GM12873 (cell line): ENCODE results near the gene MYO5B.

Experiments
- TF ChIP-seq, protein P1 (sequence below): IDR thresholded peaks from 2 replicates; pipeline ENCODE4 v1.5.1; 2012; ENCODE audit warnings: low read depth, mild to moderate bottlenecking, moderate library complexity, low read length, control low read depth; ENCODE audit not compliant: insufficient read depth; ENCODE audit errors: missing control alignments

The MYO5B gene

DNA sequence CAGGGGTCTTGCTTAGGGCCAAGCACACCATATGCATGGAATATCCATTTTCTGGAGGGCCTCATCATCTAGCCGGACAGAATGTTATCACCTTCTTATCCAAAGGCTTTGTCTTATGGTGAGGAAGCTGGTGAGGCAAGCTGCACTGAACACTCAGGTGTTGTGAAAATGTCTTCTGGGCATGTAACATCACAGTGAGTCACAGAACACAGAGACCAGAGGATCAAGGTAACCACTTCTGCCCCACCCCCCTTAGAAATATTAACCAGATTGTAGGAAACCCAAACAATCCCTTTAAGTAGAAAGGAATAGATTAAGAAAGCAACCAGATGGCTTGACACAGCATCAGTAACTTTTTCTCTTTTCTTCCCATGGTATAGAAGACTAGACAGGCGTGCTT lies 51.1 kb downstream of the MYO5B start:
- TF ChIP-seq, protein P1, sequence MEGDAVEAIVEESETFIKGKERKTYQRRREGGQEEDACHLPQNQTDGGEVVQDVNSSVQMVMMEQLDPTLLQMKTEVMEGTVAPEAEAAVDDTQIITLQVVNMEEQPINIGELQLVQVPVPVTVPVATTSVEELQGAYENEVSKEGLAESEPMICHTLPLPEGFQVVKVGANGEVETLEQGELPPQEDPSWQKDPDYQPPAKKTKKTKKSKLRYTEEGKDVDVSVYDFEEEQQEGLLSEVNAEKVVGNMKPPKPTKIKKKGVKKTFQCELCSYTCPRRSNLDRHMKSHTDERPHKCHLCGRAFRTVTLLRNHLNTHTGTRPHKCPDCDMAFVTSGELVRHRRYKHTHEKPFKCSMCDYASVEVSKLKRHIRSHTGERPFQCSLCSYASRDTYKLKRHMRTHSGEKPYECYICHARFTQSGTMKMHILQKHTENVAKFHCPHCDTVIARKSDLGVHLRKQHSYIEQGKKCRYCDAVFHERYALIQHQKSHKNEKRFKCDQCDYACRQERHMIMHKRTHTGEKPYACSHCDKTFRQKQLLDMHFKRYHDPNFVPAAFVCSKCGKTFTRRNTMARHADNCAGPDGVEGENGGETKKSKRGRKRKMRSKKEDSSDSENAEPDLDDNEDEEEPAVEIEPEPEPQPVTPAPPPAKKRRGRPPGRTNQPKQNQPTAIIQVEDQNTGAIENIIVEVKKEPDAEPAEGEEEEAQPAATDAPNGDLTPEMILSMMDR = no peak

DNA sequence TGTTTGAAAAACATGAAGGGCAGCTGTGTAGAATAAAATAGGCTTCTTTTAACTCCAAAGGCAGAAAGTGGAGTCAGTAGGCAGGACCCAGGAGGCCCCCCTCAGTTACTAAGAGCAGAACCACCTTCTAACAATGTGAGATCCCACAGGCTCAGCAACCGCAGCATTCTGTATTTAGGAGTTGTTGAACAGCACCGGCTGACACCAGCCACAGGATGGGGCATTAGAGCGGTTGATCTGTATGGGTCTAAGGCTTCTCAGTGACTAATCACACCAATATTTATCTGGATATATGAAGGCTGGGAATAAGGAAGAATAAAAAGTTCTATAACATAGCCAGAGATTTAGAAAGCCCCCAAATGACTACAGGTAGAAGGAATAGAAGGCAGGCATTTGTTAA lies 51.7 kb downstream of the MYO5B start:
- TF ChIP-seq, protein P1 = no peak

DNA sequence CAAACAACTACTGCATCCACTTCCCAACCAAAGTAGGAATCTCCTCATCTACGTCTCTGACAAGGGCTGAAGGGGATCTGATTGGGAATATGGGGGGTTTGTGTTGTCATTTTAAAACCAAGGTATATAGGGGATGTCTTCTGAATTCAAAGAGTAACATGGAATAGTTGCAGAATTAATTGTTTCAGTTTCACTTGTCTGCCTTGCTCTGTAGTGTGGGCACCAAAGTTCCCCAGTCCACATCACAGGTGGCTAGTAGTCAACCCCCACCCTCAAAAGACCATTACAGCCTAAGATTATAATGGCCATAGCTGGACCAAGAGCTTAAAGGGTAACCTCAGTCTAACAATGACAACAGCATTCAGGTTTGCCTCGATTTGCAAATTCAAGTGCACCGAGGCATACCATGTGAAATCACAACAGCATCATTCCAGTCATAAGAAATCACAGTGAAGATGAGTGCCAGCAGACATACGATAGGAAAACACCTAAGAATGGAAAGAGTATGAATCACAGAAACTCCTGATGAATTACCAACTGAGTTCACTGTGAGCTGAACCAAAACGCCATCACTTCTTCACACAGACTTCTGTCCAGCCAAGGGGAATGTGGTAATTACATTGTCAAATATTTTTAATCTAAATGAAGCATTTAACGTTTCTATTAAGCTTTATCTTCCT lies 52.4 kb downstream of the MYO5B start:
- TF ChIP-seq, protein P1 = no peak

DNA sequence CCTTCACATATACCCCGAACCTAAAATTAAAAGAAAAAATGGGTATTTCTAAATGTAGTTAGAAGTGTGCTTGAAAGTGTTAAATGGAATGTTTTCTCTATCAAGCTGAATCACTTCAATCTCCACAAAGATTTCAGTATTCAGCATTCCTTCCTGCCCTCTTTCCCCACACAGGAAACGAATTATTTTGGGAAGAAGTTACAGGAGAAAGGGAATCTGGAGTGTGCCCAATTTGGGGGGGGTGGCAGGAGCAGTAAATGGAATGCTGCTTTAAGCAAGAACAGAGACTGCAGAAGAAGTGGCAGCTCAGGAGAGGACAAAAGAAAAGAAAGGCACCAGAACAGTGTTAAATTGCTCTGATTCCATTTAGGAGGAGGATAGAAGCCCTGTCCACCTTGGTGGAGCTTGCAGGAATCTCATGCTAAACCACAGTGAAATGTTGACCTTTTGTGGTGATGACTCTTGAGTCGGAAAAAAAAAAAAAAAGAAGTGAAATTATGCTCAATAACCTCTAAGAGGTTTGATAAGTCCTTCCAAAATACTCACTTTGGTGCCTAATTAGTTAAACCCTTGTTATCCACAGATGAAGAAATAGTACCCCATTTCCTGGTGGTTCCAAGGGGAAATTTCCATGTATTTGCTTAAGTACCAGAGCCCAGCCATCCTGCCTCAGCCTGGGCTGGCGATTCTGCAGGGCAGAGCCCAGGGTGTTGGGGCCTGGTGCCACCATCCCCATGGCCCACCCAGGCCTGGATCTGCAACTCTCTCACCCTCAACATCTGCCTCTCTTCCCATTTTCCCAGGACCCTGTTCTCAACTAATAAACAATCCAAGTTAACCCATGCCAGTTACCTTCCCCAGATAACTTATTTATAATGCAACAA lies 56.5 kb downstream of the MYO5B start:
- TF ChIP-seq, protein P1 = no peak

DNA sequence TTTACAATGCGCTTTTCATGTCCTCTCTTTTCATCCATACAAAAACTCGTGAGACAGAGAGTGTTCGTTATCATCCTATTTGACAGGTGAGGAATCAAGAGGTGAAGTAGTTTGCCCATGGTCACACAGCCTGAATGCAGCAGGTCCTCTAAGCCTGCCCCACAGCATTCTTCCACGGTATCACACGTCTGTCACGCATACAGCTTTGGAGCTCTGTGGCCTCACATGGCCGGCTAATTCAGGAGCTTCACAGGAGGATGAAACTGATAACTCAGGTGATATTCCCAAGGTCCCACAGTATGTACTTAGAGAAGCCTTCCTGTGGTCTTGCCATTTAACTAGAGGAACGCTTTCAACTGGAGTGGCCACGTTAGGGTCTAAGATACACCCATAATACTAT lies 59.0 kb downstream of the MYO5B start:
- TF ChIP-seq, protein P1 = no peak

DNA sequence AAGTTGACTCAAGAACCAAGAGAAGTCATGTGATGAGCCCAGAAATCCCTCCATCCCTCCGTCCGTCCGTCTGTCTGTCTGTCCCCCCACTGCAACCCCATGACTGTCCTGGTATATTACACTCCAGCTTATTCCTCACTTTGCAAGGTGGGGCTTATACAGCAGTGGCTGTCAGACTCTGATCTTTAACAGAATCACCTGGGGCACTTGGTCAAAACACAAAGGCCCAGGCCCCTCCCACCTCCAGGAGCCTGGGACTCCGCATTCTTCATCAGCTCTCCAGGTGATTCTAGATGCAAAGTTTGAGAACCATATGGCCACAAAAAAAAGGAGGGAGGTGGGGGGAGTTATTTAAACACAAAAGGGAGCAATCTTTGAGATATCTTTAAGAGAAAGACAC lies 61.4 kb downstream of the MYO5B start:
- TF ChIP-seq, protein P1 = no peak

DNA sequence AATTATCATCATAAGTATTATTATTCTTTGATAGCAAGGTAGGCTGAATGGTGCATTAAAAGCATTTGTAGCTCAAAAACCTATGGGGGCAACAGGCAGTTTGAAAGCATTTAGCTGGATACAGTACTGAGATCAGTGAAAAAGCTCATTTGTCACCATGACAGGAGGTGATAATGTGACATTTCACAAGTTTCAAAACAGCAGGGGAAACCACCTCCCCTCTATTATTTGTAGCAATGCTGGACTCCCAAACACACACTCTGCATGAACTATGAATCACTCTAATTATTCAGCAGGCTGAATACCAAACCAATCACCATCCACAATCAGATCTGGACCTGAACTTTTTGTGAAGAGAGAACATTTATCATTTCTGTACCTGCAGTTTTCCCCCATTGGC lies 63.4 kb downstream of the MYO5B start:
- TF ChIP-seq, protein P1 = no peak
